Subcutaneous abdominal adipose tissue (tissue), 5 donors: ENCODE measurements around the gene TEAD1.

ENCODE experiments used
- H3K27ac ChIP-seq: one replicate; pipeline ENCODE4 v1.7.0; 2013; ENCODE audit warnings: low read depth, mild to moderate bottlenecking, inconsistent platforms, low read length, moderate library complexity
- H3K27me3 ChIP-seq, 5 donors: one replicate each; pipeline ENCODE4 v1.7.0; 2013; ENCODE audit warnings: low read length in 5 of 5, inconsistent platforms in 1 of 5; ENCODE audit not compliant: control insufficient read depth in 5 of 5, insufficient read depth in 4 of 5
- H3K36me3 ChIP-seq, 5 donors: one replicate each; pipeline ENCODE4 v1.7.0; 2013; ENCODE audit warnings: low read length in 5 of 5; ENCODE audit not compliant: control insufficient read depth in 5 of 5, insufficient read depth in 5 of 5
- H3K4me1 ChIP-seq, 5 donors: one replicate each; pipeline ENCODE4 v1.7.0; 2013; ENCODE audit warnings: low read length in 5 of 5, mild to moderate bottlenecking in 3 of 5, moderate library complexity in 1 of 5; ENCODE audit not compliant: control insufficient read depth in 5 of 5, insufficient read depth in 5 of 5
- H3K4me3 ChIP-seq, 5 donors: one replicate each; pipeline ENCODE4 v1.7.0; 2013; ENCODE audit warnings: low read length in 5 of 5, low read depth in 1 of 5
- H3K9ac ChIP-seq, 5 donors: one replicate each; pipeline ENCODE4 v1.7.0; 2013; ENCODE audit warnings: low read length in 5 of 5, mild to moderate bottlenecking in 4 of 5, moderate library complexity in 3 of 5
- H3K9me3 ChIP-seq, 5 donors: one replicate each; pipeline ENCODE4 v1.7.0; 2013; ENCODE audit warnings: low read length in 5 of 5; ENCODE audit not compliant: control insufficient read depth in 5 of 5
- donor health status: healthy.
- donor health status: healthy.
- donor health status: healthy.
- donor health status: healthy.
- donor health status: healthy.

The TEAD1 gene

DNA sequence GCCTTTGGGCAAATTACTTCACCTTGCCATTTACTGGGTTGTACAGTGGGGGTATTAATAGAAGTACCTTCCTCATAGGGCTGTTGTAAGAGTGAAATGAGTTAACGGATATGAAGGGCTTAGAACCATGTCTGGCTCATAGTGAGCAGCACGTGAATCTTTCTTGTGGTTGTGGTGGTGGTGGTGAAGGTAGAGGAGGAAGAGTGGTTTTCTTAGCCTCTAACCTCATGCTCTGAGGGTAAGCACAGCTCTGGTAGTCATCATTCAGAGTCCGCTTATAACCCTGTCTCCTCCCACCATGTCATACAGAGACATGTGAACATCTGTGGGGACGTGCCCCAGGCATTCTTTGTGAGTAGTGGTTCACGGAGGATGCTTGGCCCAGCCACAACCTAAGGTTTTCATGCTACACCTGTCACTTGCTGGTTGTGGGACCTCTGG lies 43.6 kb downstream of the TEAD1 start:
- no peak overlapping the region for H3K9ac ChIP-seq
- H3K27me3 ChIP-seq, result no peaks in the 10 kb centered on the region
- H3K9me3 ChIP-seq, result no peaks in the 10 kb centered on the region
- H3K36me3 ChIP-seq, result peaks cover 0 to 4% (median 0%) of the 10 kb centered on the region in 5 donors
- H3K27ac ChIP-seq, result no peak overlapping the region
- H3K4me3 ChIP-seq, result no peak overlapping the region
- peaks cover 2 to 24% (median 19%) of the 10 kb centered on the region in 5 donors for H3K4me1 ChIP-seq

DNA sequence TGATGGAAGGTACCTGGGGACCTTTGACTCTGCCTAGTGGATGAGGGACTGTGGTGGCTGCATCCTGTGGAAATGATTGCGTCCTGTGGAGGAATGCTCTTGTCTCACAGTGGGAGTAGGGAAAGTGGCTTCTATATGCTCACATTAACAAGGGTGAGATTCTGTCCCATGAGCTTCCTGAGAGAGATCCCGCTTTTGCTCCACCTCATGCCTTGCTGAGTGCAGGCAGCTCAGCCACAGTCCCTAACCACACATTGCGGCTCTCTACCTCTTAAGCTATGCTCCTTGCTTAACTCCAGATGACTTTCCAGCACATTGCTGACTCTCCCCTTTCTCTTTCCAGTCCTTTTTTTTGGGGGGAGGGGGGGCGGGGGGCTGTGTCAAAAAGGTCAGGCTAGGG lies 45.0 kb downstream of the TEAD1 start:
- Histone ChIP-seq H3K27me3 (no peaks in the 10 kb centered on the region), H3K9me3 (no peaks in the 10 kb centered on the region), H3K4me3 (no peak overlapping the region), H3K9ac (no peak overlapping the region), H3K36me3 (peaks cover 0 to 4% (median 0%) of the 10 kb centered on the region in 5 donors), H3K27ac (no peak overlapping the region), H3K4me1 (peaks cover 2 to 36% (median 26%) of the 10 kb centered on the region in 5 donors)

DNA sequence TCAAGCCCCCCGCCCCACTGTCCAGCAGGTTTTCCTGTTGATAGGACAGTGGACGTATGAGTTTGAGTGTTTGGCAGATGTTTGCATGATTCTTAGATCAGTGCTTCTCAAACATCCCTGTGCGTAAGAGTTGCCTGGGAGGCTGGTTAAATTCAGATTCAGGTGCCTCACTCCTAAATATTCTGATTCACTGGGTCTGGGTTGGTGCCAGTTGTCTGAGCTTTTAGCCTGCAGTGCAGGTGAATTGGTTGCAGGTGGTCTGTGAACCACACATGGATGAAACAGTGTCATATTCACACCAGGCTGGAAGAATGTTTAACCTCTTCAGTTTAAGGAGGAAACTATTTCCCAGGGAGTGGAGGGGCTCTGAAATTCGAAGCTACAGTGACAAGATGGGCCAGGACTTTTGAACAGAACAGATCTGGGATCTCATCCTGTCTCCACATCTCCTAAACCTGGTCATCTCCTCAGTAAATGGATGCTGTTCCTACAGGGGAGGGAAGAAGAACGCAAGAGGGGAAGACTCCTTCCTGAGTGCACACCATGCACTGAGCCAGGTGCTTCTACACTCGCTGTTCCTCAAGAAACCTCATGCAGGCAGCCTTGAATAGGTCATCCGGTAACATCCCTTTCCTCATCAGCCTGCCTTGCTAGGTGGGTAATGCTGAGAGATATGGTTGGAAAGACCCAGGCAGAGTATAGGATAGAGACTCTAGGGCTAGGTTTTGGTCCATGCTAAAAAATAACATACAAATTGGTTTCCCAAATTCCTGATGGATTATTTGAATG lies 47.8 kb downstream of the TEAD1 start:
- Histone ChIP-seq H3K9me3 (no peaks in the 10 kb centered on the region), H3K36me3 (peaks cover 0 to 4% (median 0%) of the 10 kb centered on the region in 5 donors), H3K4me1 (peaks cover 5 to 40% (median 26%) of the 10 kb centered on the region in 5 donors), H3K27ac (no peak overlapping the region), H3K4me3 (no peak overlapping the region), H3K9ac (no peak overlapping the region), H3K27me3 (no peaks in the 10 kb centered on the region)

DNA sequence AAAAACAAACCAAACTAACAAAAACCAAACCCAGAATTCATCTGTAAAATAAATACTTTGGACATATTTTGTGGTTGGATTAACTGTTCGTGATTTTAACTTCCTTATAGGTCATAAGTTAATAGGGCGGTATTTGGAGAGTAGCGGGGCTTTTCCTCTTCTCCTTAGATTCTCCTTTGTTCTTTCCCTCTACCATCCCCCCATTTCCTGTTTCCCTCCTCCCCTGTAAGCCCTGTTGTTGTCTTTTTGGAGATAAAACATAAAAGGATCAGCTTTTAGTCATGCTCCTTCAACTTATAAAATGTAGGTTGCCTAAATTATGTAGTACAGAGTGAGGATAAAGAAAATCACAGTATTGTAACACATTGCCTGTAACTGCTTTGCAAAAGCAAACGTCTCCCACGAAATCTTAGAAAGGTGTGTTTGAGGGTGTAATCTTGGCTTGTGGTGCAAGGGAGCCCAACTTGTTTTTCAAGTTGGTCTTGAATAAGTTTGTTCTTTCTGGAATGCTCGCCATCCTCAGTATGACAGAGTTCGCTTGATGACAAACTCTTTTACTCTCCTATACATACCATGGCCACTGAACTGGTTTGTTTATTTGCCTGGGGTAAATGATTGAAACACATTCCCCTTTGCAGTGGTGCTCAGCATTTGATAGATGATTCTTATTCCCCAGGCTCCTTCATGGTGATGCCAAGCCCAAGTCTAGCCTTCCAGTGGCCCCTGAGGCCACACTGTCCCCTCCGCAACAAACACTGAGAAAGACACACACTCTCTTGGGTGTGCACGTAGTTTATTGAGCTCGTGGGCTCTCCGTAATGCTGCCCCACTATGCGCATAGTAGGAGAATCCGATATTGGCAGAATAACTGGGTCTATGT lies 49.4 kb downstream of the TEAD1 start:
- Histone ChIP-seq H3K4me1 (peaks cover 3 to 44% (median 33%) of the 10 kb centered on the region in 5 donors), H3K27ac (peak overlapping the region; percentile 15), H3K4me3 (no peak overlapping the region), H3K9ac (no peak overlapping the region), H3K9me3 (no peaks in the 10 kb centered on the region), H3K27me3 (no peaks in the 10 kb centered on the region), H3K36me3 (peaks cover 0 to 4% (median 0%) of the 10 kb centered on the region in 5 donors)

DNA sequence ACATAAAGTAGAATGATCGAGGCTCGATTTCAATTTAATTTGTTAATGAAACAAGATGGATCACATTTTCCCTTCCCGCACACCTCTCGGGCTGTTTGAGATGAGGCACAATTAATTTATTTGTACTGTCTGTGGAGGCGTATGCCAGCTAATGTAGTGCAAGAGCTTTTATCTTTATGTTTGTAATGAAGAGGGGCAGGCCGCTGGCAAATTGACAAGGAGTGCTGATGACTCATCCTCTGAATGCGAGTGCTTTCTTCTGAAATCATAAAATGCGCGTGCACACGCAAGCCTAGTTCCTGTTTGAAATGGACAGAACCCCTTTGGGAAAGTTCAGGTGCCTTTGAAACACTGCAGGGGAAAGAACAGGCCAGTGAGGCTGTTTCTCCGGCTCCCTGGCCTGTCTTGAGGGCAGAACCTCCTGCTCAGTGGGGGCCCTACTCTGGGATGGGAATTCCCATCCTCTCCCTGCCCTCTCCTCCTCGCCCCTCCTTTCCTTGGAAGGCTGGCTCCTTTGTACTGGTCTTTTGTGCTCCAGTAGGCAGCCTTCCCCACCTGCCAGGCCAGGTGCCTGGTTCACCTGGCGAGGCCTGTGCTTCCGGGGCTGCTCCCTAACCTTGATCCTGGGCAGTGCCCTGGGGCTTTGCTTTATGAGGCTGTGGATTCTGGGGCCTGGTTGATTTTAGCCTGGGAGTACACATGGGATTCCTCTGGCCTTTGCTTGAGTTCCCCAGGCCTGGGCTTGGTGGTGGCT lies 50.3 kb downstream of the TEAD1 start:
- Histone ChIP-seq H3K4me3 (no peak overlapping the region), H3K9ac (peak overlapping the region in 1 of 5 donors; percentile 11), H3K36me3 (peaks cover 0 to 4% (median 0%) of the 10 kb centered on the region in 5 donors), H3K27me3 (no peaks in the 10 kb centered on the region), H3K9me3 (no peaks in the 10 kb centered on the region), H3K27ac (peak overlapping the region; percentile 39), H3K4me1 (peaks cover 3 to 40% (median 33%) of the 10 kb centered on the region in 5 donors)

DNA sequence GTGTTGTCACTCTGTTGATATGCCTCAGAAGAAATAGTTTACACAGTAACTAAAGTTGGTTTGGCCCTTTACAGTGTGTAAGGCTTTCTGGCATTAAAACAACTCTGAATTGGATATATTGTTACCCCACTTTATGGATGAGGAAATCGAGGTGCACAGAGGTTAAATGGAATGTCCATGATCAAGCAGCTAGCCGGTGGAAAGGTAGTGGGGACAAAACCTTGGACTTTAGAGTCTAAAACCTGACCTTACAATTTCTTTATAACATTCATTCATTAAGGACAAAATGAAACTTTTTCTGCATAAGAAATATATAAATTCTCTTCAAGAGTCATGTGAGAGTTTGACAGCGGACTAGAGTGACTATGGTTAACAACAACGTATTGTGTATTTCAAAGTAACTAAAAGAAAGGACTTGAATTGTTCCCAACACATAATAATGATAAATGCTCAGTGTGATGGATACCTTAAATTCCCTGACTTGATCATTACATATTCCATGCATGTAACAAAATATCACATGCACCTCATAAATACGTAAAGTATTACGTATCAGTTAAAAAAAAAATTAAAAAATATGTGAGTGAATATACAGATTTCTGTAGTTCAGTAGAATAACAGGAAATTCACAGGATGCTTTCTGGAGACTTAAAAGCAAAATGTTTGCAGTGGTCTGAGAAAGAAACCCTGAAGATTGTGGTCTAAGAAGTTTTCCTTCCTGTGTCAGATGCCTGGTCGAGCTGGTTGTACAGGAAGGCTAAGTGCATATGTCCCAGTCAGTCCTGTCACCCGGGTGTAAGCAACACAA lies 51.0 kb downstream of the TEAD1 start:
- no peaks in the 10 kb centered on the region for H3K27me3 ChIP-seq
- H3K4me1 ChIP-seq, result peaks cover 3 to 40% (median 33%) of the 10 kb centered on the region in 5 donors
- peak overlapping the region; percentile 39 for H3K27ac ChIP-seq
- H3K9ac ChIP-seq, result no peak overlapping the region
- no peak overlapping the region for H3K4me3 ChIP-seq
- no peaks in the 10 kb centered on the region for H3K9me3 ChIP-seq
- H3K36me3 ChIP-seq, result peaks cover 0 to 4% (median 0%) of the 10 kb centered on the region in 5 donors

DNA sequence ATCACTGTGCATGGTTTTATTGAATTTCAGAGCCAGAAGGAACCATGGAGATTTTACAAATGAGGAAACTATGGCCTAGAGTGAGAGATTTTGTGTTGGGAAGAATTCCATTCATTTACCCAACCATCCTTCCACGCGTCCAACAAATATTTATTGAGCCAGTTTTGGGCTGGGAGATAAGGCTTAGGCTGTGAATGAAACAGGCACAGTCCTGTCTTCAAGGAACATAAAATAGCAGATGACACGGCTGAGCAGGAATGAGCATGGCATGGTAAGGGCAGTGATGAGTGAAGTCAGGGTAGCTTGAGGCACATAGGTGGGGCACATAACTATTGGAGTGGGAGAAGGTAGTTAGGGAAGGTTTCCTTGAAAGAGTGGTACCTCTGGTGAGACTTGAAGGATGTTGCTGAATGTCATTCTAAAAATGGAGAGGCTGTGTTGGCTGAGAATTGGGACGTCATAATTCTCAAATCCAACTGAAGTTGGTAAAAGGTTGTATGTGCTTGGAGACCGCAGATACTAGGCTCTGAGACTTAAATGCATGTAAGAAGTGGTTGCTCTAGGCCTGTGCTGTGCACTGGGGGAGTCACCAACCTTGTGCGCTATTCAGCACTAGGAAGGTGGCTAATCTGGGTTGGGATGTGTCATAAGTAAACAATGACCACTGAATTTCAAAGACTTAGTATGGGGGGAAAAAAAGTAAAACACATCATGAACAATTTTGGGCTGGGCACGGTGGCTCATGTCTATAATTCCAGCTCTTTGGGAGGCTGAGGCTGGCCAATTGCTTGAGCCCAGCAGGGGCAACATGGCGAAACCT lies 51.9 kb downstream of the TEAD1 start:
- H3K9ac ChIP-seq, result no peak overlapping the region
- H3K4me3 ChIP-seq, result no peak overlapping the region
- no peaks in the 10 kb centered on the region for H3K27me3 ChIP-seq
- H3K9me3 ChIP-seq, result no peaks in the 10 kb centered on the region
- peaks cover 0 to 4% (median 0%) of the 10 kb centered on the region in 5 donors for H3K36me3 ChIP-seq
- H3K27ac ChIP-seq, result no peak overlapping the region
- peaks cover 3 to 38% (median 33%) of the 10 kb centered on the region in 5 donors for H3K4me1 ChIP-seq

DNA sequence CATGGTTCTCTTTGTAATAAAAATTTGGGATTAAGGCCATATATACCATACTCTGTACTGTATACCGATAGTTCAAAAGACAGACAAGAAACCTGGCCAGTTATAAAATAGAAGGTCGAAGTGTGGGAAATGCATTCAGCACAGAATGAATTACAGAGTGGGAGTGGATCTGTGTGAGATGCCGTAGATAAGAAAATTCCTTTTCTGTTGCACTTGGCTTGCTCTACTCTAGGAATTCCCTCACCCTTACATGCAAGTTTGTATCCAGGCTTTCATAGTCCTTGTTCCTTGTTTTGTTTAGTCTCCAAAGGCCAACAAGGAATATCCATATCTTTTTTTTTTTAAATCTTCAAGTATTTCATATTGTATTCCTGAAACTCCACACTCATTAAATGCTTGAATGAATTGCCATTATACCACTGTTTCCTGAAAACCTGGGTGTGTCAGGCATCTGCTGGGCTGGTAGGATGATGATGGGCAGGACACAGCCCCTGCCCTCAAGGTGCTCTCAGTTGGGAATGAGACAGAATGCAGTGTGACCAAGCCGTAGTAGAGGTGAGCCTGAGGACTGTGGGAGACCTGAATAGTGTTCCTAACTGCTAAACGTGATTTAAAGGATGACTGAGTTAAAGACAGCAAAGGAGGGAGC lies 53.5 kb downstream of the TEAD1 start:
- Histone ChIP-seq H3K27ac (no peak overlapping the region), H3K36me3 (no peaks in the 10 kb centered on the region), H3K9me3 (no peaks in the 10 kb centered on the region), H3K9ac (no peak overlapping the region), H3K27me3 (no peaks in the 10 kb centered on the region), H3K4me1 (peaks cover 3 to 38% (median 34%) of the 10 kb centered on the region in 5 donors), H3K4me3 (no peak overlapping the region)
